HuH-7.5 (cell line): Measurements from ENCODE around the gene CPNE9.

Experiments used
- DNase-seq: peaks from one replicate; pipeline ENCODE4 v3.0.0; 2011; ENCODE audit warnings: low spot score

The CPNE9 gene

DNA sequence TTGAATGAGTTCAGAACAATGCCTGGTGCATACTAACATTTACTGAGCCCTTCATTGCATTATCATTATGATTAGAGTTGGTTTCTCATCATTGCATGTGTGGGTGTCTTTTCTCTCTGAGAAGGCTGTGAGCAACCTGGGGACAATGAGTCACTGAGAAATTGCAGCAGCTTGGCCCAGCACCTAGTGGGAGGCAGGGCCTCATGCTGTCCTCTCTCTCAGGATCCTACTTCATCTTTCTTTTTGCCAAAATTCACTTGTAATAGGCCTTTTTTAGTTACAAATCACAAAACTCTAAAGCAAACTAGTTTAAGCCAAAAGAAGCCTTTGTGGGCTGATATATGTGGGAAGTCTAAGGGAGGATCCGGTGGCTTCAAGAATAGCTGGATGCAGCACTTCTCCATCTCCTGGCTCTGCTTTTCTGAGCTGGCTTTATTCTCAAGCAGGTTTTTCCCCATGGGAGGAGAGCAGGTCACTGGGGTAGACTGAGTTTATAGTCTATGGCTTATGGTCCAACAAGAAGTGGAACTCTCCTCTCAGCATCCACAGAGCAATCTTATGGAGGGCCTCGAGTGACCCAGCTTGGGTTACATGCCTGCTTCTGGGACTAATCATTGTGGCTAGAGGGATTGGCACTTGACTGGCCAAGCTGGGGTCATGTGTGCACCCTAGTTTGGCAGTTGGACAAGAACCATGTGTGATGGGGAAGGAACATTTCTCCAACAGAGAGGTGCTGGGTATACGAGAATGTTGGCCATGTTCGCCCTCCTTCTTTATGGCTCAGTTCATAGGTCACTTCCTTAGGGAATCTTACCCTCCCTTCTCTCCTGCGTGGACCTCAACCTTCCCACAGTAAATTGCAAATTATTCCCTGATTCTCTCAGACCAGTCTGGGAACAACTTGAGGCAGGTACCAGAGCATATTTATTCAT lies 74.8 kb downstream of the CPNE9 start:
- DNase-seq: no peak

DNA sequence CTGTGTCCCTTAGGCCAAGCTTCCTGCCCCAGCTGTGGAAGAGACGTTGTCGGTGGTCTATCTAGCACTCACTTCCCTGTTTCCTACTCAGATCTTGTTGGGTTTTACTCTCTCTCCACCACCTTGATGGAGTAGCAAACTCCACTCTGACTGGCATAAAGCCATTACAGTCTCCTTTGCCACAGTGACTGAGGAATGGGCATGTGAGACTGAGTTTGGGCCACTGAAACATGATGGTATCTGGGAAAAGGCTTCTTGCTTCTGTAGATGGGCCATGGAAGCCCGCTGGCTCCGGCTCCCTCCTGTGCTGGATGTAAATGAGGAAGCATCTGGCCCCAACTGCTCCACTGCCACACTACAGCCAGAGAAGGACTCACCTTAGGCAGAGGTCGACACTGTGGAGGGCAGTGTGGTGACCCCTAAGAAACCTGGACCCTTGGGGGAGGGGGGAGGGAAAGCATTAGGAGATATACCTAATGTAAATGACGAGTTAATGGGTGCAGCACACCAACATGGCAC lies 75.5 kb downstream of the CPNE9 start:
- no peak for DNase-seq
